IMR-90 (cell line): Measurements from ENCODE around the gene IRF2. TPM values are rescaled to one million over a fixed set of nuclear protein-coding genes. Genes with fewer than 3 reads are reported as not detected.
A peak's percentile ranks its signal among the peaks of the same experiment; 100 is the strongest.

ENCODE experiments used
- ATAC-seq: fragments of 200-7000 bp; cut with Tn5 transposase; 2 replicates; pipeline ENCODE4 v1.9.1; 2020; ENCODE audit warnings: low read depth, mild to moderate bottlenecking, moderate library complexity
- BruUV-seq: library from RNA; stranded (reverse); fragments of 400-500 nt; replicated peaks from 2 replicates; lab custom pipeline; 2021; lab: Mats Ljungman, UMichigan
- CTCF ChIA-PET: fragments of 300-600 bp; formaldehyde crosslinking; extraction: SDS; loops from one replicate; lab custom pipeline; 2021; ENCODE audit warnings: antibody characterized with exemption; lab: Yijun Ruan, JAX
- POLR2A ChIA-PET: fragments of 300-600 bp; sonication (Branson Sonifier 250); formaldehyde crosslinking; loops from one replicate; lab custom pipeline; 2022; ENCODE audit warnings: antibody characterized with exemption; ENCODE audit not compliant: unreplicated experiment; lab: Charles Lee
- DNase-seq: peaks from one replicate; pipeline ENCODE4 v3.0.0; 2013
- H2AFZ ChIP-seq: replicated peaks from 2 replicates; pipeline ENCODE3; 2013; ENCODE audit warnings: low read length, mild to moderate bottlenecking; ENCODE audit not compliant: poor library complexity
- H2AK5ac ChIP-seq: 2 replicates; pipeline ENCODE4 v1.6.1; 2013; ENCODE audit warnings: low read depth, low read length, inconsistent platforms
- H2AK9ac ChIP-seq: replicated peaks from 2 replicates; pipeline ENCODE3; 2013; ENCODE audit warnings: mild to moderate bottlenecking, low read depth, low read length, moderate library complexity; ENCODE audit not compliant: poor library complexity
- H2BK120ac ChIP-seq: 2 replicates; pipeline ENCODE4 v1.6.1; 2013; ENCODE audit warnings: low read depth, low read length, inconsistent platforms
- H2BK15ac ChIP-seq: 3 replicates; pipeline ENCODE4 v1.6.1; 2013; ENCODE audit warnings: low read depth, low read length, inconsistent platforms
- H2BK20ac ChIP-seq: 2 replicates; pipeline ENCODE4 v1.6.1; 2013; ENCODE audit warnings: low read depth, mild to moderate bottlenecking, inconsistent platforms, low read length, moderate library complexity
- H2BK5ac ChIP-seq: 2 replicates; pipeline ENCODE4 v1.6.1; 2013; ENCODE audit warnings: mild to moderate bottlenecking, low read depth, low read length, inconsistent platforms; ENCODE audit not compliant: poor library complexity, severe bottlenecking
- H3K14ac ChIP-seq: replicated peaks from 2 replicates; pipeline ENCODE4 v1.6.1; 2013; ENCODE audit warnings: low read depth, low read length, inconsistent platforms
- H3K18ac ChIP-seq: 2 replicates; pipeline ENCODE4 v1.6.1; 2013; ENCODE audit warnings: low read depth, low read length, control low read depth
- H3K23ac ChIP-seq: 2 replicates; pipeline ENCODE4 v1.6.1; 2013; ENCODE audit warnings: low read depth, low read length, inconsistent platforms
- H3K27ac ChIP-seq: 2 replicates; pipeline ENCODE4 v1.5.1; 2013; ENCODE audit warnings: mild to moderate bottlenecking, control low read depth, low read length; ENCODE audit not compliant: insufficient read depth
- H3K27me3 ChIP-seq: 2 replicates; pipeline ENCODE4 v1.6.1; 2013; ENCODE audit warnings: low read length; ENCODE audit not compliant: control insufficient read depth, insufficient read depth
- H3K36me3 ChIP-seq: 2 replicates; pipeline ENCODE4 v1.6.1; 2013; ENCODE audit warnings: low read length, mixed read lengths; ENCODE audit not compliant: control insufficient read depth, insufficient read depth
- H3K4ac ChIP-seq: 2 replicates; pipeline ENCODE4 v1.6.1; 2013; ENCODE audit warnings: low read depth, low read length, inconsistent platforms
- H3K4me1 ChIP-seq: 2 replicates; pipeline ENCODE4 v1.6.1; 2013; ENCODE audit warnings: low read length, mixed read lengths; ENCODE audit not compliant: control insufficient read depth, insufficient read depth
- H3K4me2 ChIP-seq: 2 replicates; pipeline ENCODE4 v1.6.1; 2013; ENCODE audit warnings: low read depth, mild to moderate bottlenecking, control low read depth, low read length, moderate library complexity
- H3K4me3 ChIP-seq: 2 replicates; pipeline ENCODE4 v1.5.1; 2013; ENCODE audit warnings: low read depth, mild to moderate bottlenecking, control low read depth, low read length, moderate library complexity; ENCODE audit not compliant: insufficient read depth
- H3K56ac ChIP-seq: 2 replicates; pipeline ENCODE4 v1.6.1; 2013; ENCODE audit warnings: low read length, inconsistent platforms; ENCODE audit not compliant: insufficient read depth; ENCODE audit errors: extremely low read depth
- H3K79me1 ChIP-seq, 2 experiments: 2 replicates each; pipeline ENCODE4 v1.6.1; 2013; ENCODE audit warnings: low read length in 2 of 2, inconsistent platforms in 1 of 2, low read depth in 1 of 2
- H3K9ac ChIP-seq: 2 replicates; pipeline ENCODE4 v1.6.1; 2013; ENCODE audit warnings: low read depth, low read length, control low read depth
- H3K9me1 ChIP-seq: 2 replicates; pipeline ENCODE4 v1.6.1; 2013; ENCODE audit warnings: low read length, inconsistent platforms; ENCODE audit not compliant: insufficient read depth
- H3K9me3 ChIP-seq: 2 replicates; pipeline ENCODE4 v1.6.1; 2013; ENCODE audit warnings: low read length; ENCODE audit not compliant: control insufficient read depth, insufficient read depth
- H4K20me1 ChIP-seq: 2 replicates; pipeline ENCODE4 v1.6.1; 2013; ENCODE audit warnings: low read length, inconsistent platforms; ENCODE audit not compliant: insufficient read depth
- H4K5ac ChIP-seq: 2 replicates; pipeline ENCODE4 v1.6.1; 2013; ENCODE audit warnings: mild to moderate bottlenecking, low read depth, low read length, control low read depth
- H4K8ac ChIP-seq, 2 experiments: 2 replicates each; pipeline ENCODE4 v1.6.1; 2013; ENCODE audit warnings: low read depth in 2 of 2, low read length in 2 of 2, control low read depth in 1 of 2, inconsistent platforms in 1 of 2
- H4K91ac ChIP-seq: 2 replicates; pipeline ENCODE4 v1.6.1; 2013; ENCODE audit warnings: low read depth, low read length, inconsistent platforms; ENCODE audit not compliant: insufficient read depth
- BHLHE40 ChIP-seq: fragments of 150-350 bp; IDR thresholded peaks from 2 replicates; pipeline ENCODE4 v1.6.1; 2016; ENCODE audit warnings: mild to moderate bottlenecking, low read depth, low read length
- CEBPB ChIP-seq: IDR thresholded peaks from 2 replicates; pipeline ENCODE4 v1.6.1; 2012; ENCODE audit warnings: low read depth, low read length, improper control_type of control experiment
- CHD1 ChIP-seq: IDR thresholded peaks from 2 replicates; pipeline ENCODE4 v1.6.1; 2012; ENCODE audit warnings: low read depth, low read length, improper control_type of control experiment
- CTCF ChIP-seq: conservative IDR thresholded peaks from 2 replicates; pipeline ENCODE4 v1.5.1; 2012; ENCODE audit warnings: mild to moderate bottlenecking, low read depth, low read length, improper control_type of control experiment
- ELK1 ChIP-seq: fragments of 150-350 bp; IDR thresholded peaks from 2 replicates; pipeline ENCODE4 v1.6.1; 2016; ENCODE audit warnings: low read depth, mild to moderate bottlenecking, low read length, moderate library complexity, borderline replicate concordance
- FOS ChIP-seq: fragments of 150-350 bp; IDR thresholded peaks from 2 replicates; pipeline ENCODE4 v1.6.1; 2016; ENCODE audit warnings: low read depth, low read length
- MAFK ChIP-seq: IDR thresholded peaks from 2 replicates; pipeline ENCODE4 v1.6.1; 2012; ENCODE audit warnings: low read depth, low read length, improper control_type of control experiment
- MAZ ChIP-seq: IDR thresholded peaks from 2 replicates; pipeline ENCODE4 v1.6.1; 2012; ENCODE audit warnings: low read depth, mild to moderate bottlenecking, low read length, improper control_type of control experiment, moderate library complexity, borderline replicate concordance
- MXI1 ChIP-seq: IDR thresholded peaks from 2 replicates; pipeline ENCODE4 v1.6.1; 2012; ENCODE audit warnings: low read depth, mild to moderate bottlenecking, low read length, moderate library complexity, borderline replicate concordance
- POLR2A ChIP-seq: IDR thresholded peaks from 2 replicates; pipeline ENCODE4 v1.6.1; 2012; ENCODE audit warnings: mild to moderate bottlenecking, low read depth, low read length
- RAD21 ChIP-seq: IDR thresholded peaks from 2 replicates; pipeline ENCODE4 v1.6.1; 2012; ENCODE audit warnings: low read length, improper control_type of control experiment
- RCOR1 ChIP-seq: IDR thresholded peaks from 2 replicates; pipeline ENCODE4 v1.6.1; 2012; ENCODE audit warnings: mild to moderate bottlenecking, low read length, improper control_type of control experiment; ENCODE audit not compliant: insufficient replicate concordance
- RFX5 ChIP-seq: IDR thresholded peaks from 2 replicates; pipeline ENCODE4 v1.8.0; 2012; ENCODE audit warnings: low read depth, mild to moderate bottlenecking, low read length, moderate library complexity
- SMC3 ChIP-seq: fragments of 150-350 bp; IDR thresholded peaks from 2 replicates; pipeline ENCODE4 v1.6.1; 2016; ENCODE audit warnings: low read depth, mild to moderate bottlenecking, antibody characterized with exemption, low read length, moderate library complexity
- USF2 ChIP-seq: fragments of 150-350 bp; IDR thresholded peaks from 2 replicates; pipeline ENCODE4 v1.6.1; 2017; ENCODE audit warnings: mild to moderate bottlenecking, antibody characterized with exemption, low read length, low read depth
- WGBS, 2 experiments: methylation state at CpG; one replicate each; pipeline versions ENCODE4 v1.1.5 to v1.1.7; 2013; ENCODE audit warnings: missing lambda C conversion rate in 2 of 2; ENCODE audit not compliant: insufficient read length in 1 of 2; ENCODE audit errors: extremely low coverage in 2 of 2; 5-methylcytosine and 5-hydroxymethylcytosine counted together
- dilution Hi-C: fragments of 300-500 bp; cut with HindIII; formaldehyde crosslinking; loops from one replicate; pipeline ENCODE4 v1.14.3; 2018; ENCODE audit warnings: low sequenced_read_pairs; ENCODE audit not compliant: unreplicated experiment
- in situ Hi-C: fragments of 300-500 bp; cut with MboI; formaldehyde crosslinking; loops from 3 replicates; pipeline ENCODE4 v1.14.3; 2019; ENCODE audit warnings: low sequenced_read_pairs, inconsistent platforms, mixed read lengths
- intact Hi-C: fragments of 100-400 bp; cut with micrococcal nuclease; formaldehyde crosslinking; loops from 2 replicates; pipeline ENCODE4 v1.10.0; 2022
- polyA plus RNA-seq, 3 experiments: library from polyadenylated mRNA; depleted of rRNA; stranded (reverse); fragments of >200 nt; gene quantifications; 2 replicates each; pipeline ENCODE4 v1.2.3, GENCODE V29; 2012; ENCODE audit warnings: low replicate concordance in 1 of 3
- total RNA-seq: library from RNA; depleted of rRNA; stranded (reverse); fragments of >200 nt; gene quantifications from 2 replicates; pipeline ENCODE4 v1.2.3, GENCODE V29; 2012

Gene IRF2
- total and polyA plus RNA-seq, 2 of the 4 experiments (the other 2 are of a cell fraction): 16.5 to 21.9 TPM

- Histone ChIP-seq H3K56ac (no peak overlapping the region), H3K23ac (no peak overlapping the region), H3K4ac (no peak overlapping the region), H3K4me1 (no peaks in the 10 kb centered on the region), H3K27ac (no peak overlapping the region), H2AK9ac (no peak overlapping the region), H2AK5ac (no peak overlapping the region; the same call in 1 of the 2 replicates), H3K79me1 (no peaks in the 10 kb centered on the region), H3K9ac (no peak overlapping the region), H2BK120ac (no peak overlapping the region), H3K9me1 (no peaks in the 10 kb centered on the region), H3K4me3 (no peak overlapping the region), H3K36me3 (no peaks in the 10 kb centered on the region), H2AFZ (no peak overlapping the region), H3K9me3 (no peaks in the 10 kb centered on the region; the same call in 1 of the 2 replicates), H3K27me3 (no peaks in the 10 kb centered on the region), H4K8ac (no peak overlapping the region), H4K5ac (no peak overlapping the region), H4K91ac (no peak overlapping the region), H2BK5ac (no peak overlapping the region), H2BK20ac (no peak overlapping the region), H4K20me1 (no peaks in the 10 kb centered on the region), H3K4me2 (no peak overlapping the region), H2BK15ac (no peak overlapping the region), H3K14ac (0 out of 2 replicates have a peak overlapping the region, but pooled peaks have one; percentile 30), H3K18ac (no peak overlapping the region)
- ATAC-seq: no peak
- POLR2A ChIA-PET: no interaction called here
- no TSS peak for BruUV-seq
- no peak for DNase-seq
- in situ Hi-C loops (no loop called here), intact Hi-C loops (no loop called here), dilution Hi-C loops (no loop called here)
- WGBS, 2 experiments: no CpG with 5 or more reads among the region's 1 CpG
- CTCF ChIA-PET: no interaction called here
- TF ChIP-seq MAFK (no peak), SMC3 (no peak), CEBPB (no peak), RCOR1 (no peak), POLR2A (no peak), USF2 (no peak), CTCF (no peak), CHD1 (no peak), FOS (no peak), RAD21 (no peak), MAZ (no peak), MXI1 (no peak), RFX5 (no peak), ELK1 (no peak), BHLHE40 (no peak)
These were observed 136.4 kb downstream of the IRF2 start for GRCh38 chr4:184337907-184338306.
